Colonic mucosa (tissue), 4 donors: ENCODE results near the gene KIAA1549. TPM values are rescaled to one million over a fixed set of nuclear protein-coding genes. Genes with fewer than 3 reads are reported as not detected.

Experiments
- DNase-seq: peaks from one replicate; pipeline ENCODE4 v3.0.0-alpha.2; 2020
- H3K27ac ChIP-seq: fragments of 200-600 bp; one replicate; pipeline ENCODE4 v1.8.0; 2021
- H3K27me3 ChIP-seq: fragments of 200-600 bp; one replicate; pipeline ENCODE4 v1.8.0; 2021
- H3K36me3 ChIP-seq: fragments of 200-600 bp; one replicate; pipeline ENCODE4 v1.8.0; 2021
- H3K4me1 ChIP-seq: fragments of 200-600 bp; one replicate; pipeline ENCODE4 v1.8.0; 2021; ENCODE audit warnings: mild to moderate bottlenecking
- H3K4me3 ChIP-seq: fragments of 200-600 bp; one replicate; pipeline ENCODE4 v1.8.0; 2021
- H3K9ac ChIP-seq, 2 donors: one replicate each; pipeline ENCODE4 v1.7.0; 2013; ENCODE audit warnings: control low read depth in 2 of 2, low read depth in 2 of 2, low read length in 2 of 2
- H3K9me3 ChIP-seq: fragments of 200-600 bp; one replicate; pipeline ENCODE4 v1.8.0; 2021
- intact Hi-C: fragments of 100-400 bp; cut with DNase I; formaldehyde crosslinking; loops from one replicate; pipeline ENCODE4 v1.14.1; 2022
- total RNA-seq, 2 donors: library from RNA; stranded (reverse); fragmentation: NEBNext Ultra II Directional in 1 of 2; extraction: Animal tissue kit (Norgen Biotek cat#: 25700) in 1 of 2; gene quantifications; one replicate each; pipeline ENCODE4 v1.2.1, GENCODE V29; 2021
- TF ChIP-seq, protein P1 (sequence below): fragments of 200-600 bp; IDR thresholded peaks from one replicate; pipeline ENCODE4 v1.8.0; 2022; ENCODE audit warnings: antibody characterized with exemption, mild to moderate bottlenecking
- donor health status: healthy.
- donor health status: DM: no; HTN: no; CAD: no.
- donor health status: DM: no; HTN: no; CAD: no.

The KIAA1549 gene
- total RNA-seq, 2 donors from 2014 or later: 2.9 to 3.5 TPM

DNA sequence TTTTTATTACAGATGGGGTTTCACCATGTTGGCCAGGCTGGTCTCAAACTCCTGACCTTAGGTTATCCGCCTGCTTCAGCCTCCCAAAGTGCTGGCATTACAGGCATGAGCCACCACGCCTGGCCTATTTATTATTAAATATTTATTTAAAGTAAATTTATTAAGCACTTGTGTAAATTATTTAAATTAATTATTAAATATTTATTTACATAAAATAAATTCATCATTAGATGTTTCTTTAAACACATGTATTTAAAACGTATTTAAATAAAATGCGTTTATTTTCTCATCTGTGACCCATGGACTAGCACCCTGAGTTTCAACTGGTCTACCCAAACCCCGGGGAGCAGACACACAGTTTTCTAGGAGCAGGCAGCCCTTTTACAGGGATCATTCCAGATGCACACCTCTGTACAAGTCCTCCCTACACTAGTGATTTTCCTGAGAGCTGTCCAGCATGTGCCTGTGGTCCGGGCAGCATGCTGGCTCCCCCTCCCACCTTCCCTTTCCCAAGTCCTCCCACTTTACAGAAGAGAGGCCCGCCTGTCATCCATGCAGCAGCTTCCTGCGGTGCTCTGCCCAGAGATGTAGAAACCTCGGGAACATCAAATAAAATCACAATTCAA, 94.0 kb downstream of the KIAA1549 start:
- TF ChIP-seq, protein P1, sequence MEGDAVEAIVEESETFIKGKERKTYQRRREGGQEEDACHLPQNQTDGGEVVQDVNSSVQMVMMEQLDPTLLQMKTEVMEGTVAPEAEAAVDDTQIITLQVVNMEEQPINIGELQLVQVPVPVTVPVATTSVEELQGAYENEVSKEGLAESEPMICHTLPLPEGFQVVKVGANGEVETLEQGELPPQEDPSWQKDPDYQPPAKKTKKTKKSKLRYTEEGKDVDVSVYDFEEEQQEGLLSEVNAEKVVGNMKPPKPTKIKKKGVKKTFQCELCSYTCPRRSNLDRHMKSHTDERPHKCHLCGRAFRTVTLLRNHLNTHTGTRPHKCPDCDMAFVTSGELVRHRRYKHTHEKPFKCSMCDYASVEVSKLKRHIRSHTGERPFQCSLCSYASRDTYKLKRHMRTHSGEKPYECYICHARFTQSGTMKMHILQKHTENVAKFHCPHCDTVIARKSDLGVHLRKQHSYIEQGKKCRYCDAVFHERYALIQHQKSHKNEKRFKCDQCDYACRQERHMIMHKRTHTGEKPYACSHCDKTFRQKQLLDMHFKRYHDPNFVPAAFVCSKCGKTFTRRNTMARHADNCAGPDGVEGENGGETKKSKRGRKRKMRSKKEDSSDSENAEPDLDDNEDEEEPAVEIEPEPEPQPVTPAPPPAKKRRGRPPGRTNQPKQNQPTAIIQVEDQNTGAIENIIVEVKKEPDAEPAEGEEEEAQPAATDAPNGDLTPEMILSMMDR: no peak
- intact Hi-C loops: loop anchor here (5.0 kb wide), 2 partner anchors 95 to 190 kb away; partner anchors contain the start of gene KIAA1549
- no peak overlapping the region for H3K9ac ChIP-seq
- DNase-seq: no peak
- H3K27ac ChIP-seq: no peak overlapping the region
- no peaks in the 10 kb centered on the region for H3K27me3 ChIP-seq
- no peaks in the 10 kb centered on the region for H3K9me3 ChIP-seq
- no peaks in the 10 kb centered on the region for H3K36me3 ChIP-seq
- peaks cover 4% of the 10 kb centered on the region for H3K4me1 ChIP-seq
- no peak overlapping the region for H3K4me3 ChIP-seq

DNA sequence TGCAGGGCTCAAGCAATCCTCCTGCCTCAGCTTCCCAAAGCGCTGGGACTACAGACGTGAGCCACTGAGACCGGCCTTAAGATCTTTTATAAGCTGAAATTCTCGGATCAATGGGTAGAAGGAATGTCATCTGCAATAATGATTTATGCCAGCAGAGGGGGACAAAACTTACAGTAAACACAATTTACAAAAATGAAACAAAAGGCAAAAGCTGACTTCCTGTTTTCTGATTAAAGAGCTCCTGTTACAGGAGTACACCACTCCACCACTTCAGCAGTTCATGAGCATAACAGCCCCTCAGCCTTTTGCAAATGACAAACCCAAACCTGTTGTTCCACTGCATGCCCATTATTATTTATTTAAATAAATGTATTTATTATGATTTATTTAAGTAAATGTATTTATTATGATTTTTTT, 94.7 kb downstream of the KIAA1549 start:
- DNase-seq: peak; percentile 65
- Histone ChIP-seq H3K27ac (no peak overlapping the region), H3K36me3 (no peaks in the 10 kb centered on the region), H3K9ac (no peak overlapping the region), H3K4me3 (no peak overlapping the region), H3K9me3 (no peaks in the 10 kb centered on the region), H3K27me3 (no peaks in the 10 kb centered on the region), H3K4me1 (peaks cover 4% of the 10 kb centered on the region)
- TF ChIP-seq, protein P1: peak; percentile 61
- intact Hi-C loops: loop anchor here (5.0 kb wide), 2 partner anchors 96 to 191 kb away; partner anchors contain the start of gene KIAA1549

DNA sequence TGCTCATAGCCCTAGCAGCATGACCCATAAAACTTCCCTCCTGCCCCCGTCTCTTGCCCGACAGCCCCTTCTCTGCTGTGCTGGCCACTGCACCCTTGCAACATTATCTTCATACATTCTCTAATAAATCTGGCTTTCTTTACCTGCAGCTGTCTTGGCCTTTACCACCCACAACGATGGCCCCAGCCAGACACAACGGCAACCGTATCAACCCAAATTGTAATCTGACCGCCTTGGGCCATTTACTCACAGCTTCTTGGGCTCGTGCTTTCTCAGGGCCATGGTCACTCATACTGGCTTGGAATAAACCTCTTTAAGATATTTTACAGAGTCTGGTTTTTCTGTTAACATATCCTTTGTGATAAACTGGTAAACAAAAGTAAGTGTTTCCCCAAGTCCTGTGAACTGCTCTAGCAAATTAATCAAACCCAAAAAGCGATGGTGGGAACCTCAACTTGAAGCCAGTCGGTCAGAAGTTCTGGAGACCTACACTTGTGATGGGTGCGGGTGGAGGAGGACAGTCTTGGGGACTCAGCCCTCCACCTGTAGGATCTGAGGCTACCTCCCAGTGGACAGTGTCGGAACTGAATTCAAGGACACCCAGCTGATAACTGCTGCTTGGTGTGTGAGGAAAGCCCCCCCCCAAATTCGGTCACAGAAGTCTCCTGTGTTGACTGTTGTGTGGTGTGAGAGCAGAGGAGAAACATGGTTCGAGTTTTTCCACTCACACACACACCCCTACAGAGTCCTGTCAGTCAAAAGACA, 95.6 kb downstream of the KIAA1549 start:
- Histone ChIP-seq H3K4me3 (no peak overlapping the region), H3K27me3 (no peaks in the 10 kb centered on the region), H3K9ac (no peak overlapping the region), H3K36me3 (no peaks in the 10 kb centered on the region), H3K4me1 (no peaks in the 10 kb centered on the region), H3K9me3 (no peaks in the 10 kb centered on the region), H3K27ac (no peak overlapping the region)
- TF ChIP-seq, protein P1: no peak
- intact Hi-C loops: loop anchor here (5.0 kb wide), 2 partner anchors 97 to 192 kb away; partner anchors contain the start of gene KIAA1549
- no peak for DNase-seq

DNA sequence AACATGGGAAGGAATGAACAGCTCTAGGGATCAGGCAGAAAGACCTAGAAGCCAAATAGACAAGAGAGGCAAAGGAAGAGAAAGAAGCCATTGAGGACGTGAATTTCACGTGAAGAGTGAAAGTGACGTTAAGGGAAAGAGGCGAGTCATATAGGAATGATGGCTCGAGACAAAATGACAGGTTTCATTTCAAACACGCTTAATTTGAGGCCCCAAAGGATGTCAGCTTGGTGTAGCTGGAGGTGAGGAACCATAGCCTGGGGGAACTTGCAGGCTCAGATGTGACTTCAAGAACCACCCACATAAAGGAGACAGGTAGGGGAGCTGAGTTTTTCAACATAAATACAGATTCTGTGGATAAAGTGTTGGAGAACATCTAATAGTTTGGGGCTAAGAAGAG, 98.9 kb downstream of the KIAA1549 start:
- no peaks in the 10 kb centered on the region for H3K9me3 ChIP-seq
- TF ChIP-seq, protein P1: no peak
- no peaks in the 10 kb centered on the region for H3K4me1 ChIP-seq
- H3K36me3 ChIP-seq: no peaks in the 10 kb centered on the region
- no peak for DNase-seq
- H3K27me3 ChIP-seq: no peaks in the 10 kb centered on the region
- no peak overlapping the region for H3K9ac ChIP-seq
- no peak overlapping the region for H3K27ac ChIP-seq
- no peak overlapping the region for H3K4me3 ChIP-seq
- intact Hi-C loops: no loop called here

DNA sequence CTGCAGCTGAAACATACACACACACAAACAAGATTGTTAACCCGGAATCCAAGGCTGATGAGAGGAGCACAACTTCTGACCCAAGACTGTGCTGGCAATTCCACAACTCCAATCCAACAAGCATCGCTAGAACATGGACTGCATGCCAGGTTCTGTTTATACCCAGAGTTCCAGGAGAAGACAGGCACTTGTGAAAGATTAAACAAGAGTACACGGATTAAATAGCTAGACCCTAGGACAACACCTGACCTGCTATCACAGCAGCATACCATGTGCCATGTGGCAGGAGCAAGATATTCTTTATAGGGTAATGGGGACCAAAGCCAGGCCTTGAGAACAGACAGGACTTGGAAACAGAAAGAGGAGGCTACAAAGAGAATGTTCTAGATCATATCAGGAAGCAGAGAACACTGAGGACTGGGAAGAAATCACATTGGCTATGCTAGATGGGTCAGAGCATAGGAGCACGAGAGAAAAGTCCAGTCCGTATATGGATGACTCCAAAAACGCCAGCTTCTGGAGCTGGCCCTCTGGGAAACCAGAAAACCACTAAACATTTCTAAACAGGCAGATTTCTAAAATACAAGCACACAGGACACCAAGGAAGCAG, 99.5 kb downstream of the KIAA1549 start:
- intact Hi-C loops: no loop called here
- Histone ChIP-seq H3K9me3 (no peaks in the 10 kb centered on the region), H3K4me1 (no peaks in the 10 kb centered on the region), H3K4me3 (no peak overlapping the region), H3K27me3 (no peaks in the 10 kb centered on the region), H3K9ac (no peak overlapping the region), H3K27ac (no peak overlapping the region), H3K36me3 (no peaks in the 10 kb centered on the region)
- no peak for DNase-seq
- TF ChIP-seq, protein P1: no peak
